ENCODE data around the gene TCP10L. TPM values are rescaled to one million over a fixed set of nuclear protein-coding genes. Genes with fewer than 3 reads are reported as not detected.

TCP10L gene
- total and polyA plus RNA-seq, 2 of the 13 experiments (the other 11 are each of a cell fraction or from before 2014, with no cell fraction given) = 0.90 to 2.4 TPM

DNA sequence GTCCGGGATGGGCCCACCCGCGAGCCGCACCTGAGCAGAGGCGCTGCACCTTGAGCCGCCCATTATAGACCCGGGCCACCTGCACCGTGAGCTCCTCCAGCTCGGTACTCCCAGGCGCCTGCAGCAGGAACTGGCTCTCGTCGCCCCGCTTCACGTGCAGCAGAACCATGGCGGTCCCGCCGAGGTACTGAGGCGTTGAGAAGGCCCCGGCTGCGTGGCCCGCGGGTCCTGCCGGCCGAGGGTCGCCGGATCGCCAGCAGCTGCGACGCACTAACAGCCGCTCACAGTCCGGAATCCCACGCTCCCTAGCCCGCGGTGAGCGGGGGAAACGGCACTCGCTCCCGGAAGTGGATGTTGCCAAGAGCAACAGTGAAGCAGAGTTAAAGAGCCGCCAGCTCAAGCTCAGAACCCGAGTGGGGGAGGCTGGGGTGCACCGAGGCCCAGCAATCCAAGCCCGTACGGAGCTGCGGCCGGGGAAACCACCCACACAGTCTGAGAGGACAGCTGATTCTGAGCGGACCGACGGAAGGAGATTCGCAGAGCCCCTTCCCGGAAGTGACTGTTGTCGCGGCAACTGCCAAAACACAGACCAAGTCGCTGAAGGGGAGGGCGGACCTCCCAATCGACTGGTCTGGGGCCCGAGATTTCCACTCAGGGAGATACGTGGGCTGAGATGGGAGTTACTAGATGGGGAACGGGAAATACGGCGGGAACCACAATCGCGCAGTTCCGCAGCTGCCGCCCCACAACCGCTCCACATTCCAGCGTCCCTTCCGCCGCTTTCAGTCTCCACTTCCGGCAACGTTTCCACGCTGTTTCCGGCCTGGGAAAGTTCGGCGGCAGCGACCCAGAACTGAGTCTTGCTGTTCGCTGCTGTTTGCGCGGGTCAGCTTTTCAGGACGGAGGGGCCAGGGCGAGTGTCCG, 27.0 kb upstream of the TCP10L start, which contains the start of gene CFAP298 (continued):
- TF ChIP-seq ZNF724P (CRISPR knock-in tag; IDR thresholded peaks at IDR 0.05; ENCODE audit: borderline replicate concordance) = 0 out of 2 replicates have a peak, but pooled peaks have one; percentile 5
- no peak for TF ChIP-seq ZSCAN5A (CRISPR knock-in tag; IDR thresholded peaks at IDR 0.05; ENCODE audit: borderline replicate concordance)
- no peak; the same call in 1 of the 2 replicates for TF ChIP-seq CENPT (CRISPR knock-in tag; IDR thresholded peaks at IDR 0.05; ENCODE audit: low read depth)
- 0 out of 2 replicates have a peak, but pooled peaks have one; percentile 2 for TF ChIP-seq AKAP8 (CRISPR knock-in tag; IDR thresholded peaks at IDR 0.05)
- TF ChIP-seq, protein P1, sequence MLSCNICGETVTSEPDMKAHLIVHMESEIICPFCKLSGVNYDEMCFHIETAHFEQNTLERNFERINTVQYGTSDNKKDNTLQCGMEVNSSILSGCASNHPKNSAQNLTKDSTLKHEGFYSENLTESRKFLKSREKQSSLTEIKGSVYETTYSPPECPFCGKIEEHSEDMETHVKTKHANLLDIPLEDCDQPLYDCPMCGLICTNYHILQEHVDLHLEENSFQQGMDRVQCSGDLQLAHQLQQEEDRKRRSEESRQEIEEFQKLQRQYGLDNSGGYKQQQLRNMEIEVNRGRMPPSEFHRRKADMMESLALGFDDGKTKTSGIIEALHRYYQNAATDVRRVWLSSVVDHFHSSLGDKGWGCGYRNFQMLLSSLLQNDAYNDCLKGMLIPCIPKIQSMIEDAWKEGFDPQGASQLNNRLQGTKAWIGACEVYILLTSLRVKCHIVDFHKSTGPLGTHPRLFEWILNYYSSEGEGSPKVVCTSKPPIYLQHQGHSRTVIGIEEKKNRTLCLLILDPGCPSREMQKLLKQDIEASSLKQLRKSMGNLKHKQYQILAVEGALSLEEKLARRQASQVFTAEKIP (CRISPR knock-in tag; IDR thresholded peaks at IDR 0.05; ENCODE audit: borderline replicate concordance) = no peak
- peak; percentile 85 for TF ChIP-seq ZNF414 (CRISPR knock-in tag; IDR thresholded peaks at IDR 0.05)
- TF ChIP-seq KAT8 (CRISPR knock-in tag; IDR thresholded peaks at IDR 0.05) = peak; percentile 96
- peak; percentile 68; the same call in 1 of the 2 replicates for TF ChIP-seq PATZ1 (CRISPR knock-in tag; IDR thresholded peaks at IDR 0.05)
- peak; percentile 55; the same call in 1 of the 2 replicates for TF ChIP-seq ZNF580 (CRISPR knock-in tag; IDR thresholded peaks at IDR 0.05; ENCODE audit: borderline replicate concordance, low read depth)
- TF ChIP-seq ATRX (CRISPR knock-in tag; IDR thresholded peaks at IDR 0.05; ENCODE audit: borderline replicate concordance) = no peak
- TF ChIP-seq AKNA (CRISPR knock-in tag; IDR thresholded peaks at IDR 0.05; ENCODE audit: borderline replicate concordance) = no peak
- TF ChIP-seq ZNF570 (CRISPR knock-in tag; IDR thresholded peaks at IDR 0.05; ENCODE audit: borderline replicate concordance) = 0 out of 2 replicates have a peak, but pooled peaks have one; percentile 77
- TF ChIP-seq PCBP2 (optimal IDR thresholded peaks at IDR 0.05; ENCODE audit: low read depth, low read length, poor library complexity, severe bottlenecking) = no peak
- no peak for TF ChIP-seq ZNF784 (CRISPR knock-in tag; IDR thresholded peaks at IDR 0.05; ENCODE audit: borderline replicate concordance)

Data from HepG2 (cell line).